ENCODE results near the gene EFCAB11. TPM values are rescaled to one million over a fixed set of nuclear protein-coding genes. Genes with fewer than 3 reads are reported as not detected.

Gene EFCAB11
- total RNA-seq, 3 donors from 2014 or later, result 6.0 to 10.2 (median 6.3) TPM

GRCh38 chr14:89963288-89963978 is 8.9 kb upstream of the EFCAB11 start:
- DNase-seq (no peak), ATAC-seq (no peak)
- Histone ChIP-seq H3K4me3 (no peak overlapping the region), H3K9me3 (no peaks in the 10 kb centered on the region), H3K4me1 (ENCODE audit: low read depth) (no peaks in the 10 kb centered on the region), H3K36me3 (ENCODE audit: low read depth) (no peaks in the 10 kb centered on the region)
- intact Hi-C loops (cut with DNase I, micrococcal nuclease), result no loop called here
- TF ChIP-seq, protein P1, sequence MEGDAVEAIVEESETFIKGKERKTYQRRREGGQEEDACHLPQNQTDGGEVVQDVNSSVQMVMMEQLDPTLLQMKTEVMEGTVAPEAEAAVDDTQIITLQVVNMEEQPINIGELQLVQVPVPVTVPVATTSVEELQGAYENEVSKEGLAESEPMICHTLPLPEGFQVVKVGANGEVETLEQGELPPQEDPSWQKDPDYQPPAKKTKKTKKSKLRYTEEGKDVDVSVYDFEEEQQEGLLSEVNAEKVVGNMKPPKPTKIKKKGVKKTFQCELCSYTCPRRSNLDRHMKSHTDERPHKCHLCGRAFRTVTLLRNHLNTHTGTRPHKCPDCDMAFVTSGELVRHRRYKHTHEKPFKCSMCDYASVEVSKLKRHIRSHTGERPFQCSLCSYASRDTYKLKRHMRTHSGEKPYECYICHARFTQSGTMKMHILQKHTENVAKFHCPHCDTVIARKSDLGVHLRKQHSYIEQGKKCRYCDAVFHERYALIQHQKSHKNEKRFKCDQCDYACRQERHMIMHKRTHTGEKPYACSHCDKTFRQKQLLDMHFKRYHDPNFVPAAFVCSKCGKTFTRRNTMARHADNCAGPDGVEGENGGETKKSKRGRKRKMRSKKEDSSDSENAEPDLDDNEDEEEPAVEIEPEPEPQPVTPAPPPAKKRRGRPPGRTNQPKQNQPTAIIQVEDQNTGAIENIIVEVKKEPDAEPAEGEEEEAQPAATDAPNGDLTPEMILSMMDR (IDR thresholded peaks at IDR 0.05), result no peak

GRCh38 chr14:89960914-89961313 is 6.4 kb upstream of the EFCAB11 start:
- no peak overlapping the region for H3K4me3 ChIP-seq
- no peak for DNase-seq
- no peaks in the 10 kb centered on the region for H3K36me3 ChIP-seq (ENCODE audit: low read depth)
- TF ChIP-seq, protein P1 (IDR thresholded peaks at IDR 0.05), result no peak
- intact Hi-C loops (cut with DNase I, micrococcal nuclease), result no loop called here
- H3K4me1 ChIP-seq (ENCODE audit: low read depth), result peaks cover 10% of the 10 kb centered on the region
- no peaks in the 10 kb centered on the region for H3K9me3 ChIP-seq
- ATAC-seq, result no peak

GRCh38 chr14:89959853-89960445 is 5.4 kb upstream of the EFCAB11 start:
- no peak for ATAC-seq
- Histone ChIP-seq H3K9me3 (no peaks in the 10 kb centered on the region), H3K36me3 (ENCODE audit: low read depth) (no peaks in the 10 kb centered on the region), H3K4me1 (ENCODE audit: low read depth) (peaks cover 10% of the 10 kb centered on the region), H3K4me3 (no peak overlapping the region)
- intact Hi-C loops (cut with DNase I, micrococcal nuclease), result no loop called here
- DNase-seq, result no peak
- TF ChIP-seq, protein P1 (IDR thresholded peaks at IDR 0.05), result no peak

GRCh38 chr14:89958966-89959365 is 4.4 kb upstream of the EFCAB11 start:
- DNase-seq (no peak), ATAC-seq (no peak)
- H3K4me3 ChIP-seq, result no peak overlapping the region
- no peaks in the 10 kb centered on the region for H3K9me3 ChIP-seq
- peaks cover 13% of the 10 kb centered on the region for H3K4me1 ChIP-seq (ENCODE audit: low read depth)
- TF ChIP-seq, protein P1 (IDR thresholded peaks at IDR 0.05), result no peak
- no peaks in the 10 kb centered on the region for H3K36me3 ChIP-seq (ENCODE audit: low read depth)
- intact Hi-C loops (cut with DNase I, micrococcal nuclease), result no loop called here

DNA sequence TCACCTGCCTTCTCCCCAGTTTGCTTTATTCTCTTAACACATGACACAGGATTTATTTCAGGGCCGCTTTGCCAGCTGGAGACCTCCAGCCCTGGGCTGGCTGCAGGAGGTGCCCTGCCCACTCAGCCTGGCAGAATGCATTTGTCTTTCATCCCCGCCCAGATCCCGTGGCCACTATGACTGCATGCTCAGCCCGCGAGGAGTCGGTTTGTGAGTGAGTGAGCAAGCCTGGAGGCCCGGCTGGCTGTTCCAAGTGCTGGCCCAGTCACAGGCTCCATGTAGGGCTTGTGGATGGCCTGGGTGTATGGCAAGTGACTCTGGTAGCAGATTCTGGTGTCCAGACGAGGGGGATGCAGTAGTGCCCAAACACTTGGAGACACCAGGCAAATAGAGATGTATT is 3.3 kb upstream of the EFCAB11 start:
- Histone ChIP-seq H3K4me1 (ENCODE audit: low read depth) (peaks cover 17% of the 10 kb centered on the region), H3K4me3 (no peak overlapping the region), H3K9me3 (no peaks in the 10 kb centered on the region), H3K36me3 (ENCODE audit: low read depth) (no peaks in the 10 kb centered on the region)
- peak in 1 of 3 donors; percentile 34 for DNase-seq
- intact Hi-C loops (cut with DNase I, micrococcal nuclease), result no loop called here
- TF ChIP-seq, protein P1 (IDR thresholded peaks at IDR 0.05), result no peak
- ATAC-seq, result no peak
